Tibial nerve (tissue), 4 donors: ENCODE results near the gene KIAA0040. TPM values are rescaled to one million over a fixed set of nuclear protein-coding genes. Genes with fewer than 3 reads are reported as not detected.

ENCODE experiments used
- DNase-seq, 2 donors: peaks; one replicate each; pipeline ENCODE4 v3.0.0-alpha.2; 2019; ENCODE audit warnings: low spot score in 2 of 2
- H3K27ac ChIP-seq, 4 donors: fragments of 200-600 bp; sonication (generic) in 3 of 4; one replicate each; pipeline ENCODE4 v1.5.1; 2017 to 2019; ENCODE audit warnings: mild to moderate bottlenecking in 1 of 4
- H3K27me3 ChIP-seq, 2 donors: fragments of 200-600 bp; sonication (generic) in 1 of 2; one replicate each; pipeline versions ENCODE4 v1.5.1 to v1.6.0; 2017 to 2019
- H3K36me3 ChIP-seq, 3 donors: fragments of 200-600 bp; sonication (generic); one replicate each; pipeline ENCODE4 v1.5.1; 2018 to 2019
- H3K4me1 ChIP-seq, 4 donors: fragments of 200-600 bp; sonication (generic) in 3 of 4; one replicate each; pipeline ENCODE4 v1.5.1; 2017 to 2019
- H3K4me3 ChIP-seq, 4 donors: fragments of 200-600 bp; sonication (generic) in 3 of 4; one replicate each; pipeline ENCODE4 v1.5.1; 2017 to 2019; ENCODE audit warnings: mild to moderate bottlenecking in 1 of 4, moderate library complexity in 1 of 4
- H3K9me3 ChIP-seq, 4 donors: fragments of 200-600 bp; sonication (generic) in 3 of 4; one replicate each; pipeline ENCODE4 v1.5.1; 2017 to 2019
- EP300 ChIP-seq, 2 donors: sonication (generic); formaldehyde crosslinking; IDR thresholded peaks; one replicate each; pipeline ENCODE4 v1.6.1; 2017; ENCODE audit warnings: antibody characterized with exemption in 2 of 2, mild to moderate bottlenecking in 1 of 2
- POLR2A ChIP-seq, 2 donors: fragments of 450-650 bp; IDR thresholded peaks; one replicate each; pipeline ENCODE4 v1.6.1; 2017; ENCODE audit warnings: antibody characterized with exemption in 2 of 2, mild to moderate bottlenecking in 2 of 2, moderate library complexity in 2 of 2
- WGBS, 2 donors: methylation state at CpG; one replicate each; pipeline ENCODE4 v1.1.5; 2018; 5-methylcytosine and 5-hydroxymethylcytosine counted together
- total RNA-seq, 4 donors: library from RNA; depleted of rRNA; stranded (reverse); fragments of >200 nt; gene quantifications; one replicate each; pipeline ENCODE4 v1.1.0, GENCODE V29; 2016
- TF ChIP-seq, protein P1 (sequence below), 5 experiments: fragments of 200-600 bp in 3 of 5; fragments of 450-650 bp in 2 of 5; sonication (generic) in 3 of 5; IDR thresholded peaks; one replicate each; pipeline ENCODE4 v1.5.1; 2016 to 2019; ENCODE audit warnings: antibody characterized with exemption in 5 of 5, mild to moderate bottlenecking in 3 of 5, moderate library complexity in 2 of 5

KIAA0040 gene
- total RNA-seq, 4 donors from 2014 or later = 16.9 to 28.8 (median 20.3) TPM

DNA sequence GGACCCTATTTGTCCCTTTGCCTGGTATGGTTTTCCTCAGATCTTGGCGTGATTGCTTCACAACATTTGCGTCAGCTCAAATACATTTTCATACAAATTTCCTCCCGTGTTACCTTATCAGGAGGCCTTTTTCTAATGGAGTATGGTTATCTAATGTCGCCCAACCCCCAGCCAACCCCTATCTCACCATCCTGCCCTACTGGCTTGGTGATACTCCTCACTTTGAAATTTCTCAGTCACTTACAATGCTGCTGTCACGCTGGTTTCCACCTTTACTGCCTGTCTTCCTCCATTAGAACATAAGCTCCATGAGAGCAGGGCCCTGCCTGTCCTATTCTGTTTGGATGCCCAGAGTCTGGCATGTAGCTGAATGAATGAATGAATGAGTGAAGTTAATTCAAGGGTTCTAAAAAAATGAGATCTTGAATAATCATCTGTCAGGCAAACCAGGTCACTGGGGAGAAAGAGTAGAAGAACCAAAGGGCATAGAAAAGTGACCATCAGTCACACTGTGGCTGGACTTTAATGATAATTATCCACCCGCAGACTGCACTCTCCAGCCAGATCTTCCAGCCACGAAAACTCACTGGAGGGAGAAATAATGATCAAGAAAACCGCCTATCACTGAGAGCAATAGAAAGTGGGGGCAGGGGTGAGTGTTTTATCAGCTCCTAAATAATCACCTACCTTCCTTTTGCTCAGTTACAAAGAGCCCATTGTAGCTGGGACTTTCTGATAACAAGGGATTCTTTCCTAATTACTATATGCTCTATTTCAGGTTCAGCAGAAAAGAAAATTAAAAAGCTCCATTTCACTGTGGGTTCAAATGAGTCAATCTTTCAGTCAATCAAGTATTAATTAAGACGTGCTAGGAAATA, 21.3 kb downstream of the KIAA0040 start:
- WGBS, 2 donors = 83 to 87% methylated on average over 9 of the region's 9 CpGs
- Histone ChIP-seq H3K27me3 (no peaks in the 10 kb centered on the region), H3K4me3 (no peak overlapping the region), H3K36me3 (peaks cover 0 to 10% (median 0%) of the 10 kb centered on the region in 3 donors), H3K4me1 (peaks cover 0 to 13% (median 2%) of the 10 kb centered on the region in 4 donors), H3K9me3 (no peaks in the 10 kb centered on the region), H3K27ac (no peak overlapping the region)
- no peak for TF ChIP-seq EP300 (IDR thresholded peaks at IDR 0.05)
- TF ChIP-seq, protein P1, sequence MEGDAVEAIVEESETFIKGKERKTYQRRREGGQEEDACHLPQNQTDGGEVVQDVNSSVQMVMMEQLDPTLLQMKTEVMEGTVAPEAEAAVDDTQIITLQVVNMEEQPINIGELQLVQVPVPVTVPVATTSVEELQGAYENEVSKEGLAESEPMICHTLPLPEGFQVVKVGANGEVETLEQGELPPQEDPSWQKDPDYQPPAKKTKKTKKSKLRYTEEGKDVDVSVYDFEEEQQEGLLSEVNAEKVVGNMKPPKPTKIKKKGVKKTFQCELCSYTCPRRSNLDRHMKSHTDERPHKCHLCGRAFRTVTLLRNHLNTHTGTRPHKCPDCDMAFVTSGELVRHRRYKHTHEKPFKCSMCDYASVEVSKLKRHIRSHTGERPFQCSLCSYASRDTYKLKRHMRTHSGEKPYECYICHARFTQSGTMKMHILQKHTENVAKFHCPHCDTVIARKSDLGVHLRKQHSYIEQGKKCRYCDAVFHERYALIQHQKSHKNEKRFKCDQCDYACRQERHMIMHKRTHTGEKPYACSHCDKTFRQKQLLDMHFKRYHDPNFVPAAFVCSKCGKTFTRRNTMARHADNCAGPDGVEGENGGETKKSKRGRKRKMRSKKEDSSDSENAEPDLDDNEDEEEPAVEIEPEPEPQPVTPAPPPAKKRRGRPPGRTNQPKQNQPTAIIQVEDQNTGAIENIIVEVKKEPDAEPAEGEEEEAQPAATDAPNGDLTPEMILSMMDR (IDR thresholded peaks at IDR 0.05) = no peak
- no peak for TF ChIP-seq POLR2A (IDR thresholded peaks at IDR 0.05)
- DNase-seq = no peak

DNA sequence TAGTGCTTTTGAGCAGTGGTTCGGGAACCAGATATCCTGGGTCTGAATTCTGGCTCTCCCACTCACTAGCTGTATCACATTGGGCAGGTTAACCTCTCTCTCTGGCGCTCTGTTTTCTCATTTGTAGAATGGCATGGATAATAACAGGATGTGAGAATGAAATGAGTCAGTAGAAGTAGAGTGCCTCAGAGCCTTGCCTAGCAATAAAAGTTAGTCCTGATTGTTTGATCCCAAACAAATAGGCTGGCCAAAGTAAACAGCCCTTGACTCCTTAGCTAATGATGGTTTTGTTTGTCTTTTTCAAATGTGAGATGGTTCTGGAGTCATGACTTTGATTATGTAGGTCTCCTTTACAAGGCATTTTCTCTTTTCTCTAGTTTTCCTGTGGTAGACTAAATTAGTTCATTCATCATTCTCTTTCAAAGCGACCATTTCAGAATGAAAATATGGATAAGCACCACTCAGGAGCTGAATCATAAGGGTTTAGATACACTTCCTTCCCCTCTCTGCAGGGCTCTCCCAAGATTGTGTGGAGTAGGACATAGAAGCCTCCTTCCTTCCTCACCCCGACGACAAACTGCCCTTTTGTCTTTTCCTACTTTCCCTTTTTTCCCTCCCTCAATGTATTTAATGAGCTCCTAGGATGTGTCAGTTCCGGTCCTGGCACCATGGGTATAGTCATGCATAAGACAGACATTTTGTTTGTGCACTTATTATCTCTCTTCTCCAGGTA, 23.1 kb downstream of the KIAA0040 start:
- Histone ChIP-seq H3K27me3 (no peaks in the 10 kb centered on the region), H3K4me3 (no peak overlapping the region), H3K9me3 (no peaks in the 10 kb centered on the region), H3K4me1 (peaks cover 0 to 7% (median 2%) of the 10 kb centered on the region in 4 donors), H3K36me3 (peaks cover 0 to 21% (median 3%) of the 10 kb centered on the region in 3 donors), H3K27ac (no peak overlapping the region)
- WGBS, 2 donors = 53 to 59% methylated on average over 6 of the region's 6 CpGs
- DNase-seq = no peak
- TF ChIP-seq EP300 (IDR thresholded peaks at IDR 0.05) (no peak), POLR2A (IDR thresholded peaks at IDR 0.05) (no peak)
- TF ChIP-seq, protein P1 (IDR thresholded peaks at IDR 0.05) = no peak

DNA sequence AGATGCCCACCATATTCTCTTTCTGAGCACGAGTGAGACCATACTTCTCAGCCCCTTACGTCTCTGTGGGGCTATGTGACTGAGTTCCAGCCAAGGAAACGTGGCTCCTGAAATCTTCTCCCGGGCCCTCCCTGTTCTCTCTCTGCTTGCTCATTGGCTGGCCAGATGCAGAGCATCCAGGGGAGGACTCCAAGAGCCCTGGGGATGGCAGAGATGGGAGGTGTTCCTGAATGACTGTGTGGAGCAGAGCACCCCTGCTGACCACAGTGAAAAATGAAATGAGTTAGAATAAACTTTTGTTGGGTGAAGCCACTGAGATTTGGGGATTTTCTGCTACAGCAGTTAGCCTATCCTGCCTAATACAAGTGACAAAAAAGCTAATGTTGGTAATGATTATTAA, 23.8 kb downstream of the KIAA0040 start:
- WGBS, 2 donors = 91% methylated on average over 4 of the region's 4 CpGs
- peaks cover 0 to 24% (median 3%) of the 10 kb centered on the region in 3 donors for H3K36me3 ChIP-seq
- H3K4me3 ChIP-seq = no peak overlapping the region
- peaks cover 0 to 4% (median under 1%) of the 10 kb centered on the region in 4 donors for H3K4me1 ChIP-seq
- no peaks in the 10 kb centered on the region for H3K27me3 ChIP-seq
- no peak for DNase-seq
- no peaks in the 10 kb centered on the region for H3K9me3 ChIP-seq
- no peak for TF ChIP-seq EP300 (IDR thresholded peaks at IDR 0.05)
- no peak for TF ChIP-seq POLR2A (IDR thresholded peaks at IDR 0.05)
- TF ChIP-seq, protein P1 (IDR thresholded peaks at IDR 0.05) = no peak
- no peak overlapping the region for H3K27ac ChIP-seq

DNA sequence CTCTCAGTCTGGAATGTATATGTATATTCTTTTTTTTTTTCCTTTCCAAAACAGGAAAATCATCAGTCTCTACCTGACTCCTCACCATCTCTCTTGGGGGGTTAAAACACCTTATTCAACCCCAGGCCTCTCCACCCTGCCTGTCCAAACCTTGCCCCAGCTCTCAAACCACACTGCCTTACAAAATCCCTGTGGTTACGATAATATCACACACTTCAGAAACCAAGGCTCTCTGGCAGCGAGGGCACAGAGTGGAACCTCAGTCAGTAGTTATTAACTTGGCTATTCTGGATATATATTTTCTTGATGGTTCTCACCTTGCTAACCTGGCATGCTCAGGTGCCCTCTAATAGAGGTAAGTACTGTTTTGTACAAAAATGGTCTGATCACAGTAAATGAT, 24.7 kb downstream of the KIAA0040 start:
- H3K36me3 ChIP-seq = peaks cover 0 to 30% (median 3%) of the 10 kb centered on the region in 3 donors

More for the DNA sequence above, 24.7 kb downstream of the KIAA0040 start:
- no peak for DNase-seq
- Histone ChIP-seq H3K4me1 (peaks cover 0 to 4% (median 0%) of the 10 kb centered on the region in 4 donors), H3K4me3 (no peak overlapping the region), H3K9me3 (no peaks in the 10 kb centered on the region), H3K27ac (no peak overlapping the region), H3K27me3 (no peaks in the 10 kb centered on the region)
- WGBS, 2 donors = 96 to 98% methylated on average over 2 of the region's 2 CpGs
- TF ChIP-seq, protein P1 (IDR thresholded peaks at IDR 0.05) = no peak
- no peak for TF ChIP-seq POLR2A (IDR thresholded peaks at IDR 0.05)
- TF ChIP-seq EP300 (IDR thresholded peaks at IDR 0.05) = no peak
